GM19452 (cell line): ENCODE measurements around the gene NEBL.

Experiments
- ATAC-seq: cut with Tn5 transposase; IDR thresholded peaks from one replicate; pipeline ENCODE4 v1.9.1; 2021; ENCODE audit not compliant: unreplicated experiment

Gene NEBL

DNA sequence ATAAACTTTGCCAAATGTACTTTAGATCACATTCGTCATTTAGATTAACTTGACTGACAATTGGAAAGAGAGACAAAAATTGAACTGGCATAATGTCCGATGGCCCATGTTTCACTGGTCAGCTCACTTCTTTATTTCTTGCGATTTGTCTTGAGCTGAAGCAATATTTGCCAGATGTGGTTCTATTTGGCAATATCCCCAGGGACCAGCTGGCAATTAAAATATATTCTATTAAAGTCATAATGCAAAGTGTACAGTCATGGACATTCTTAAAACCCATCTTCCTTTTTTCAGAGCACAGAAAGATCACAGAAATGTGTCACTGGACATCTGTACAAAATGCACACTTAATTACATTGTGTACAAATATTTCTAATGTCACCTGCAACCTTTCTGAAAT is 26.3 kb downstream of the NEBL start:
- no peak for ATAC-seq

DNA sequence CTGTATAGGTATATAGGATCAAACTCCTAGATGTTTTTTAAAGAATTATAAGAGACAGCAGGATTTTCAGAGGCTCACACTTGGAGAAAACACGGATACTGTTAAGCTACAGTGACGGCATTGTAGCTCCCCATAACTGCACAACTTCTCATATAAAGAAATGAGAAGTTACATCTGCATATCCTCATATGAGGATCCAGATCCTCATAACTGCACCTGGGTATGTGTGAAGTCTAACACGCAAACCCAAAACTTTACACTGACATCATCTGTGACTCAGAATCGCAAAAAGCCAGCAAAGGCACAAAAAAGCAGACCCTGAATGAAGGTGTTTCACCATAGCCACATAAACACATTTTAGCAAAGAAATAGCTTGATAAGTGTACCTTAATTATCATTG is 34.1 kb downstream of the NEBL start:
- ATAC-seq, result no peak

DNA sequence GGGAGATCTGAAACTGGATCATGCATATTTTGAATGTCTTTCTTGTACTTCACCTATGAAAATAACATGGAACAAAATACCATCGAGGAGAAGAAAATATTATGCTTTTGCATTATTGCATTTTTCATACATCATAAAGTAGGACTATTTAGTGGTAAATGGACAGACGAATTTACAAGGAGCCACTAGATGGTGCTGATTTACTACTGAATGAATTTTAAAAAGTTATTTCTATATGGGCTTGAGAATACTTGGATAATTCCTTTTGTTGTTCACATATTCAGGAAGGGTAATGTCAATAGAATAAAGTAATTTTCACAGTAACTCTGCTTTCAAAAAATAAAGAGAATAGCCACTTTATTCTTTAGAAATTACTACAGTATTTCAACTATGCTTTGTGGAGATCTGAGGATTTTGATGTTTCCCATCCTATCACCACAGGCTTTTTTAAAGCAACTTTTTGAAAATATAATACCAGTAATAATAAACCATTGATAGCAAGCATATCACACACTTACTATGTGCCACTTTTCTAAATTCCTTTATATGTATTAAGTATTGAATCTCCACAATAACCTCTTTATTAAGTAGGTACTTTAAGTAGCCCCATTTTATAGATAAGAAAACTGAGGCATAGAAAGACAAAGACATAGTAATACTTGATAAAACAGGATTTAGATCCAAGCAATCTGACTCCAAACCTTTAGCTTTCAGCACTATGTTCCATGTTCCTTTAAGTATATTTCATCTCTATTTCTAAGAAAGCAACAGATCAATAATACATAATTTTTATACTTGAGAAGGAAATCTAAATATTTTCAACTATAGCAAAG is 38.6 kb downstream of the NEBL start:
- ATAC-seq, result no peak

DNA sequence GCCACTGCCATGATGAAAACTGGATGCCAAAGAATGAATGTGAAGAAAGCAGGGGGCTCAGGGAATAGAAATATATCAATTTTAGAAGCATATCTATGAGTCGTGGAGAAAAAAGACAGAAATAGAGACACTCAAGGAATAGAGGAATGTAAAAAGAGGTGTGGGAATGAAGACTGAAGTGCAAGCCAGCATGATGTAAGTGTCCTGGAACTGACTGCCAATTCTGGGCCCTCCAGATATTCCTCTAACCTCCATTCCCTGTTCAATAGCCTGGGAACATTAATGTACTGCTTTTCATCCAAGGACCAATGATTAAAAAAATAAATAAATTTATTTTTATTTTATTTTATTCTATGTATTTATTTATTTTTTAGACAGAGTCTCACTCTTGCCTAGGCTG is 40.6 kb downstream of the NEBL start:
- no peak for ATAC-seq

DNA sequence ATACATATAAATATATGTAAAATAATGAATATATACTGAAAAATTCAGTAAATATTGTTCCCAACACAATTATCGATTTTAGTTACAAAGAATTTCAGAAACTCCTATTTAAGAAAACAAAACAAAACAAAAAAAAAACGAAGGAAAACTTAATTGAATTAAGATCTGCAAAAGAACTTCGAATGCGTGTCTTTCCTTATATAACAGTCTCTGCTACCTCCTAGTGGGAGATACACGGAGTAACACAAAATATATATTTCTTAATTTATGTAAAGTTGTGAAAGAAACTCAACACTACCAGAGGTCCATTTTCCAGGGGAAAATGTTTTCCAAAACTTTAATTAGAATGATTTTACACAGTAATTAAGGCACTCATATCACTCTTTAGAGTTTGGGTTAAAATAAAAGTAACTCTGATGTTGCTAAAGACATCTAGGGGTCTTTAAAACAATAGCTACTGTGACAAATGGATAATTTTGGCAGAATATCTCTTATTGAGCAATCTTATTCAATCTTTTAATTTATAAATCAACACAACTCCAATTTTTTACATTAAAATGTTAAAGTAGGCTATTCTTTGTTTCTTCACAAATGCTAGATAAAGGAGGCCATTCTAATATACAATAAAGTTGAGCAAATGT is 41.6 kb downstream of the NEBL start:
- no peak for ATAC-seq

DNA sequence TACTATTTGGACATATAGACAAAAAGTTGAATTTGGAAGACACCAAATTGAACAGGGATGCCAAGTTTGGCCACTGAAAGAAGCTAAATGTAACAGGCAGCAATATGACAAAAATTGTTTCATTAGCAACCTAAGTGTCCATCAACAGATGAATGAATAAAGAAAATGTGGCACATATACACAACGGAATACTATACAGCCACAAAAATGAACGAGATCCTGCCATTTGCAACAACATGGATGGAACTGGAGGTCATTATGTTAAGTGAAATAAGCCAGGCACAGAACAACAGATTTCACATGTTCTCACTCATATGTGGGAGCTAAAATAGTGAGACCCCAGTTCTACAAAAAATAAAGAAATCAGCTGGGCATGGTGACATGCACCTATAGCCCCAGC is 43.8 kb downstream of the NEBL start:
- ATAC-seq, result no peak

DNA sequence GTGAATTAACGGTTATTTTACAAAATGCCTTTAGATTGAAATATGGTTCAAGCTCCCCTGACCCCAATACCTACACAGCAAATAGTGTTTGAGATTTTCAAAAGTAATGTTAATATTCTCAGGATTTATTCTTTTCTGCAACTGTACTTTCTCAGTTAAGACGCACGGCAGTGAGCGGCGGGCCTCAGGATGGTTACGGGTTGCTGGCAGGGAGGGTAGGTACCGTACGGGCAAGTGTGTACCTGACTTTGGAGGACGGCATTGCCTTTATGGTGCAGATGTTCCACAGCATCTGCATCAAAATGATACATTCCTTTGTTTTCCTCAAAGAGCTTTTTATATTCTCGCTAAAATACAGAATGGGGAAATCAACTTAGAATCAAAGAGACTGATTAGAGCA is 44.8 kb downstream of the NEBL start:
- no peak for ATAC-seq

DNA sequence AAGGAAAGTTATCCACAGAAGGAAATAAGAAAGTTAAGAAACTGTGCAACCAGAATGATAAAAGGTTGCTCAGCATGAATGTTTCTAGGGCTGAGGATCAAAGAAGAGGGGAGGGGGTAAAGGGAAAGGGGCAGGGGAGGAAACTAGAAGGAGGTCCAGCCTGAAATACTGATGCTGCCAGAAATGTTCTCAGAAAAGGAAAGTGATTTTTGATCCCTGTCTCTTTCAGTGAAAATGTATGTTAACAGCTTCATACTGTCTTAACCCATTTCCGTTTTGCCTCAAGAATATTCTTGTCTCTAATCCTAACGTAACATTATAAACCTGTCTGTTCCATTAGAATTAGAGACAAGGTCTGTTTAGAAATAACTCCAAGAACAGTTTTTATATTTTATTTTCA is 49.6 kb downstream of the NEBL start:
- ATAC-seq, result no peak

DNA sequence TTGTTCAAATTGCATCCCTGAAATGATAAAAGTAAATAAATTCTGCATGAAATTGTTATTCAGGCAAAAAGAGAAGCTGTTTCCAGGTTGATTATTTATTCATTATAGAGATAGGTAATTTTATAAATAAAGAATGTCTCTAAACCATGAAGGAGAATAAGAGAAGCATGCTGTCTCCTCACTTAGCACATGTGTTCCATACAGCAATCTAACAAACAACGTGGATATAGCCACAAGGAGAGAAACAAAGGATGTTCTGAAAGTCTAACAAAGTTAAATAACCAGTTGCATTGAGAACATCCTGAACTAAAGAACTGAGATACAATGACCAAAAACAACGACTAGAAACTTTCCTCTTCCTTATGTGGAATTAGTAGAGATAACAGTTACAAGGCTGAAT is 50.8 kb downstream of the NEBL start:
- no peak for ATAC-seq

DNA sequence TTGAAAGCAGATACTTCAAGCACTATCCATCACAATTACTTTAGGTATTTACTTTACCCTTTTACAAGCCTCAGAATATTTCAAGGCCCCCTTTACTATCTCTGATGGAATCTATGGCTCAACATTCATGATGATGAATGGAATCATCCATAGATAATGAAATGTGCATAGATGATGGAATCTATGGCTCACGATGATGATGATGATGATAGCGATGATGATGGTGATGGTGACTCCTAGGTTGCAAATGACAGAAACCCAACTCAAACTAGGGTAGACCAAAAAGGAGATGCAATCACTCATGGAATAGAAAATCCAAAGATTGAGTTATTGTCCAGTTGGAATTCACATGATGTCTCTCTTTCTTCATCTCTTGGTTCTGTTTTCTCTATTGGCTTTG is 55.7 kb downstream of the NEBL start:
- ATAC-seq, result no peak

DNA sequence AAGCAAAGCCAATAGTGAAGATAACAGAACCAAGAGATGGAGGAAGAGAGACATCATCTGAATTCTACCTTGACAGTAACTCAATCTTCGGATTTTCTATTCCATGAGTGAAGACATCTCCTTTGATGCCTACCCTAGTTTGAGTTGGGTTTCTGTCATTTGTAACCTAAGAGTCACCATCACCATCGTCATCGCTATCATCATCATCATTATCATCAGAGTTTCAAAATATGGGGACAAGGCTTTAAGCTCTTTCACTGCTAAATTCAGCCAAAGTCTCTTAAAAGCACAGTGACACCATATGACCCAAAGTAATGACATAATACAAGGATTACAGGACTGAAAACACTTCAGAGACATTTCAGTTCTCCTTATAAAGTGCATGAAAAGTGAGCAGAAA is 57.2 kb downstream of the NEBL start:
- ATAC-seq, result no peak

DNA sequence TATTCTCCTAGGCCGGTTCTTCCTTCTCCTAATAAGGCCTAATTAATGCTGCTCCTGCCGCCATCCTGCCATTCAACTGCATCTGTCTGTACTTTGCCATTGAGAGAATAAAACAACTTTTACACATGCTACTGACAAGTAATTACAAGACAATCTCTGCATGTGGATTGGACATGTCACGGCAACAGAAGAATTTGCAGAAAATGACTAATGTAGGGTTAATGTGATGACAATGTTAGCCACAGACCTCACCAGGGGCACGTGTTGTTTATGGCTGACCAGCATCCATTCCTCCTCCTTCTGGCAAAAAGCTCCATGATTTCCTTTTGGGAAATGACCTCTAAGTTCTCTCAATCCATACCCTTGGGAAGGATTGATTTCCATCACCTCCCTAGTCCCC is 58.0 kb downstream of the NEBL start:
- ATAC-seq, result no peak

DNA sequence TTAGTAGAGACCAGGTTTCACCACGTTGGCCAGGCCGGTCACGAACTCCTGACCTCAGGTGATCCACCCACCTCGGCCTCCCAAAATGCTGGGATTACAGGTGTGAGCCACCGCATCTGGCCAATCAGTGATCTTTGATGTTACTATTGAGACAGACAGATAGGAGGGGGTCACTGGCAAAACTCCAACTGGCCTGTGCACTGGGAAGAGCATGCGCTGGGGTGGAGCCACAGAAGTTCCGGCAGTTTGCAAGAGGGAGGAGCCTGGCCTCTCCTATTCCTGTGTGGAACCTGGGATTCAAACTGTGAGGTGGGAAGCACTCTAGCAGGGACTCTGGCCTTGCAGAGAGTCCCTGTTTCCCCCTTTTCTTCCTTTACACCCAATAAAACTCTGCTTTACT is 60.7 kb downstream of the NEBL start:
- ATAC-seq, result no peak

DNA sequence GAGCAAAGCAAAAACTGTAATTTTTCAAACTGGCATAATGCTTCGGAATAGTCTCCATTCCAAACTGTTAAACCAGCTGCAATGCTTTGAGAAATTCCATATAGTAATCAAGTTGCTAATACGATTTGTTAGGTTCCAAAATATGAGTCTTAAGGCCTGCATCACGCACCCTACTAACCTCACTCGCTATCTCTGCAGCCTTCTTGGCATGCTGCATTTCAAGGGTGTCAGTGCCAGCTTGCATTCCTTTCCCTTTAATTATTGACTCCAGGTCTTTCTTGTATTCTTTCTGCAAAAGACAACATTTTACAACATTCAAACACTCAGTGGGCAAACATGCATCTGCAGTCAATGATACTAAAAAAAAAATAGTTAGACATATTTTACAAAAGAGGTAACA is 61.8 kb downstream of the NEBL start:
- no peak for ATAC-seq

DNA sequence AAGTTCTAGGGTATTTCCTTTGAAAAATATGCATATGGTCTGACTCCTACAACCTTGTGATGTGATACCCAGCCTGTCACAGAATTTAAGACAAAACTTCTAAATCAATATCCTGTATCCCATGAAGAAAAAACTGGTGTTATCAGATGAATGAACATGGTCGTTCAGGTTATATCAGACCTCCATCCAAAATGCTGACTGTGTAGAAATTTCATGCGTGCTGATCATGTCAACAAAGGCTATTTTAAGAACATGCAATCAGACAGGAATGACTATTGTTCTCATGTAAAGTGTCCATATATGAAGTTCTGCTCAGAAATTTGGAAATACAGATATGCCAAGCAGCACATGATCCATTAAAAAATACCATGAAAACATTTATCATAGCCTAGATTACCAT is 62.3 kb downstream of the NEBL start:
- no peak for ATAC-seq

DNA sequence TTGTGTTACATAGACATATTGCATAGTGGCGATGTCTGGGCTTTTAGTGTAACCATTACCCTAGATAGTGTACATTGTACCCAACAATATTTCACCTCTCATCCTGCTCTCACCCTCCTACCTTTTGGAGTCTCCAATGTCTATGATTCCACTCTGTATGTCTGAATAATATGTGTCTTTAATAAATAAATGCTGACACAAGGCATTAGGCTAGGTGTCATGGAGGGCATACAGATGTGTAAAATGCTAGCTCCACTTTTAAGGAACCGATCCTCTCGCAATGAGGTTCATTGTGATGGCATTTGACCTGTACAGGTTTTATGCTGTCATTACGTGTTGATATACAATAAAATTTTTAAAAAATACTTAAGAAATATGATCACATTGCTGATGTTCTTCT is 74.3 kb downstream of the NEBL start:
- no peak for ATAC-seq

DNA sequence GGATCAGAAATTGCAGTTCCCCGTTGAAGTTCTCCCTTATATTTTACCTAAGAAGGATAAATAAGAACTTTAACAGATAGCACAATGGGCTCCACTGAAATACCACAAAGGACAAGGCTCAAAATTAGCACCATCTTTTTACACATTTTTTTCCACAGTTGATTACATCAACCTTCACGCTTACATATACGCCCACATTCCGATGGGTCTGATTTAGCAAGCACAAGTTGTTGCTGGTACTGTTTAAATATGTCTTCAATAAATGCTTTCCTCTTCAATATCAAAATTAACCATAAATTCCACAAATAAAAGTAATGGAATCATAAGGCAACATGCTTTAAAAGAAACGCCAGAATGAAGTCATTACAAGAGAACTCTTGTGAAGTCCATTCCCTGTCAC is 79.5 kb downstream of the NEBL start:
- no peak for ATAC-seq

DNA sequence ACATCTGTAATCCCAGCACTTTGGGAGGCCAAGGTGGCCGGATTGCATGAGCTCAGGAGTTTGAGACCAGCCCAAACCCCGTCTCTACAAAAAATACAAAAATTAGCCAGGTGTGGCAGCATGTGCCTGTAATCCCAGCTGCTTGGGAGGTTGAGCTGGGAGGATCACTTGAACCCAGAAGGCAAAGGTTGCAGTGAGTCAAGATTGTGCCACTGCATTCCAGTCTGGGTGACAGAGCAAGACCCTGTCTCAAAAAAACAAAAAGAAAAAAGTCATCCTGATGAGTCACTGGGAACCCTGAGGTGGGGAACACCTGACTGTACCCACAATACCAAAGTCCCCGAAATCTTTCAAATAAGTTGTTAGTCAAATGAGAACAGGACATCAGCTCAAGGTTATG is 80.0 kb downstream of the NEBL start:
- no peak for ATAC-seq

DNA sequence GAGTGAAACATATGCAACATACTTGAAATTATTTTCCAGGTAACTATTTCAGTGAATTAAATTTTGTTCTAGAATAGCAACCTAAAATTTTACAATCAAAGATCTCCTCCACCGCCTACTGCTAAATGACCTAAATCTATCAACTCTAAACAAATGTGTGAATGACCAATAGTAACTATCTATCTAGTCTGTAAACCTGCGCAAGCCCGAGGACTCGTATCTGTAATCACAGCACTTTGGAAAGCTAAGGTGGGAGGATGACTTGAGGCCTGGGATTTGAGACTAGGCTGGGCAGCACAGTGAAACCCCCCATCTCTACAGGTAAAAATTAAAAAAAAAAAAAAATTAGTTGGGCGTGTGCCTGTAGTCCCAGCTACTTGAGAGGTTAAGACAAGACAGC is 83.0 kb downstream of the NEBL start:
- no peak for ATAC-seq

DNA sequence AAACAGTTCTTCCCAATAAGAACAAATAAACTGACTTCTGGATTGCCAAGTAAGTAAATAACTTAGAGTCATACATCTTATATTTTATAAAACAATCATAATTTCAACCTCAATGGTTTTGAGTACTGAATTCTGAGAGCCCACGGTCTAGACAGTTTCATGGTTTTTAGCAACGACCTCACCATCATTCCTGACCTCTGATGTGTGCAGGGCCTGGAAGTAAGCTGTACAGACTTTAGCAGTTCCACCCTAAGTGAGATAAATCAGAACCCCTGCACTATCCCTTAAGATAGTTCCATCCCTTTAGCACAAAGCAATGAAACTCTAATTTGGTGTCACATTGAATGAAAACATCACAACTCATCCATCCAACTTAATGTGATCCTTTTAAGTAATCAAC is 86.0 kb downstream of the NEBL start:
- no peak for ATAC-seq

DNA sequence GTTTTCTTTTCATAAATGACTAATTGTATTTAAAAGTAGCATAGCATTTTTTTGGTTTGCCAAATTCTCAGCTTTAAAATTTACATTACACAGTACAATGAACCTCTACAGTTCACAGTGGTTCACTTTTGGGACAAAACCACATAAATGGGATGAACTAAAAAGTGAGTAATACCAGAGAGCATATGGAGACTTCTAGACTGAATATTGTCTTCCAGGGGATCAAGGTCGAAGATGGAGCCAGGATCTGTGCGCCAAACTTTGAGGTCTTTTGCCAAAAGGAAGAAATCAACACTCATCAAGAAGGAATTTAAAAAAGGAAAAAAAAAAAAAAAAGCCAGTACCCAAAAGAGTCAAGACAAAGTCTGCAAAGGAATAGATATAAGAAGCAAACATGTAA is 87.5 kb downstream of the NEBL start:
- no peak for ATAC-seq

DNA sequence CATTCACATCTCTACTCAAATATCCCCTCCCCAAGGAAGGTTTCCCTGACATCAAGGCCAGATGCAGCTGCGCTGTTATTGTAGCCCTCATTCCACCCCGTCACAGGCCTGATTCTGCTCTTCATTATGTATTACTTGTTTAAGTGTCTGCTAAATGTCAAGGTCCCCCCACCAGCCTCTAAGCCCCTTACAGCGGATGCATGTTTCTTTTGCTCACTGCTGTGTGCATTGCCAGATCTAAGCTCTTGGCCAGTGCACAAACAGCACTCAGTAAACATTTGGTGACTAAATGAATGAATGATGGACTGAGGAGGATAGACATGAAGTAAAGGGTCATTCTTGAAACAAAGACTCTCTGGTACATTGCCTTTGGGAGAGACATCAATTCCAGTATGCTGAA is 90.6 kb downstream of the NEBL start:
- ATAC-seq, result no peak

DNA sequence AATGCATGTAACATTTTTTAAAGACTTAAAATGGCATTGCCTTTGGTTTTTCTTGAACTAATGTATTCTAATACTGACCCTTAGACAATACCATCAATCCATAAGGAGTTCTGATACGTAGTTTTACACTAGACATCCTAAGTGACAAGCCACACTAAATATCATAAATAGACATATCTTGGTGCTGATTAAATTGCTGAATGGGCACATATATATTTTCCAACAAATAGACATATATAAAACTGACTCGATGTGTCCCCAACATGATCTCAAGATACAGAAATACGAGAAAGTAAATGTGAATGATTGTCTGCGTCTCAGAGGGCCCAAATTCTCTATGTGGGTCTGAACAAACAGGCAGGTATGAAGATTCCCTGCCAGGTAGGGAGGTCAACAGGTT is 99.8 kb downstream of the NEBL start:
- no peak for ATAC-seq
